HG03045 (cell line): Measurements from ENCODE around the gene PAM.
"Not testable (repeated sequence)": the region's sequence is repeated elsewhere in the genome, so short reads cannot be mapped to it uniquely, and the experiment has no call there.

Experiments
- ATAC-seq: cut with Tn5 transposase; IDR thresholded peaks from one replicate; pipeline ENCODE4 v1.9.1; 2021; ENCODE audit warnings: mild to moderate bottlenecking, moderate library complexity; ENCODE audit not compliant: unreplicated experiment

PAM gene

GRCh38 chr5:102981957-102982635 is 227.0 kb downstream of the PAM start:
- no peak for ATAC-seq

GRCh38 chr5:102986074-102986473 is 231.0 kb downstream of the PAM start:
- ATAC-seq = no peak

GRCh38 chr5:102988459-102988858 is 233.4 kb downstream of the PAM start:
- no peak for ATAC-seq

- ATAC-seq = no peak
These were observed 236.7 kb downstream of the PAM start for GRCh38 chr5:102991802-102992201.

GRCh38 chr5:102996011-102996575 is 241.0 kb downstream of the PAM start:
- ATAC-seq = no peak

- no peak for ATAC-seq
These were observed 243.1 kb downstream of the PAM start for GRCh38 chr5:102998224-102998623.

GRCh38 chr5:102999191-102999590 is 244.1 kb downstream of the PAM start:
- no peak for ATAC-seq

GRCh38 chr5:102999621-103000020 is 244.5 kb downstream of the PAM start:
- ATAC-seq = not testable (repeated sequence)

- ATAC-seq = no peak
These were observed 245.0 kb downstream of the PAM start for GRCh38 chr5:103000089-103000488.

- ATAC-seq = no peak
These were observed 248.8 kb downstream of the PAM start for GRCh38 chr5:103003872-103004271.

- no peak for ATAC-seq
These were observed 250.2 kb downstream of the PAM start for GRCh38 chr5:103005276-103005675.

- ATAC-seq = no peak
These were observed 251.8 kb downstream of the PAM start for GRCh38 chr5:103006921-103007320.

- no peak for ATAC-seq
These were observed 255.1 kb downstream of the PAM start for GRCh38 chr5:103010168-103010567.

- no peak for ATAC-seq
These were observed 258.9 kb downstream of the PAM start for GRCh38 chr5:103013933-103014552.

- ATAC-seq = no peak
These were observed 259.9 kb downstream of the PAM start for GRCh38 chr5:103014983-103015382.

GRCh38 chr5:103016167-103016566 is 261.1 kb downstream of the PAM start:
- no peak for ATAC-seq

- ATAC-seq = no peak
These were observed 264.7 kb downstream of the PAM start for GRCh38 chr5:103019804-103020203.

GRCh38 chr5:103021314-103021713 is 266.2 kb downstream of the PAM start:
- peak; percentile 72 for ATAC-seq

GRCh38 chr5:103027267-103027666 is 272.2 kb downstream of the PAM start:
- ATAC-seq = no peak

GRCh38 chr5:103031607-103032006 is 276.5 kb downstream of the PAM start:
- ATAC-seq = no peak

GRCh38 chr5:103033696-103034095 is 278.6 kb downstream of the PAM start:
- no peak for ATAC-seq

- no peak for ATAC-seq
These were observed 279.7 kb downstream of the PAM start for GRCh38 chr5:103034662-103035392.
